GM12864 (cell line): Measurements from ENCODE around the gene SLC24A4.

Experiments
- DNase-seq: peaks from one replicate; pipeline ENCODE4 v3.0.0-alpha.2; 2011; ENCODE audit warnings: low read depth
- H3K4me3 ChIP-seq: 2 replicates; pipeline ENCODE4 v1.5.1; 2011; ENCODE audit warnings: mild to moderate bottlenecking, low read depth, low read length, control low read depth
- TF ChIP-seq, protein P1 (sequence below): IDR thresholded peaks from 2 replicates; pipeline ENCODE4 v1.5.1; 2011; ENCODE audit warnings: low read depth, mild to moderate bottlenecking, moderate library complexity, low read length, control low read depth, inconsistent platforms; ENCODE audit errors: missing control alignments

SLC24A4 gene

DNA sequence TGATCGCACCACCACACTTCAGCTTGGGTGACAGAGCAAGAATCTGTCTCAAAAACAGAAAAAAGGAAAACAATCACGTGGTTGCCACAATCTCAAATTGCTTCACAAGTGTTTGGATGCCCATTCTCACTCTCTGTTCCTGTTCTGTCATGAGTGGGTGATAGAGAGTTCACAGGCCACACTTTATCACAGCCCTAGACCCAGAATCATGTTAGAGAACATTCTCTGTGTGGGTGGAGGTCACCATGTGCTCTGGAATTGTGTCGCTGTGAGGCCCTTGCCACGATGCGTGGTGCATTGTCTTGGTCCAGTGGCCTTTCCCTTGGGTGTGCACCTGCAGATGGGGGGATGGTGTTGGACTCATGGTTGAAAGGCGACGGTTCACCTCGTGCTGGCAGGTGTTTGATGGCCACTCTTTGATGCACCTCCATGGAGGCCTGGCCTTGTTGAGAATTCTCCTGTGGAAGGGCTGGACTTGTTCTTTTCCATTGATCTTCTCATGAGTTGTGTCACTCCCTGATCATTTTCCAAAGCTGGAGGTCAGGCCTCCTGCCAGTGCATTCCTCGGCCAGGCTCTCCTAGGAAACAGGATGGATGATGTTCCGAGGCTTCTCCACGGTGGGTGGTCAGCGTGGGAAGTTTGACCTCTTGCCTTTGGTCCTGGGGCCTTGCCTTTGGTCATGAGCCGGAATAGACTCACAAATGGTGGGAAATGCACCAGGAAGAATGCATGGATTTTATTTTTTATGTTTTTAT, 91.9 kb downstream of the SLC24A4 start:
- TF ChIP-seq, protein P1, sequence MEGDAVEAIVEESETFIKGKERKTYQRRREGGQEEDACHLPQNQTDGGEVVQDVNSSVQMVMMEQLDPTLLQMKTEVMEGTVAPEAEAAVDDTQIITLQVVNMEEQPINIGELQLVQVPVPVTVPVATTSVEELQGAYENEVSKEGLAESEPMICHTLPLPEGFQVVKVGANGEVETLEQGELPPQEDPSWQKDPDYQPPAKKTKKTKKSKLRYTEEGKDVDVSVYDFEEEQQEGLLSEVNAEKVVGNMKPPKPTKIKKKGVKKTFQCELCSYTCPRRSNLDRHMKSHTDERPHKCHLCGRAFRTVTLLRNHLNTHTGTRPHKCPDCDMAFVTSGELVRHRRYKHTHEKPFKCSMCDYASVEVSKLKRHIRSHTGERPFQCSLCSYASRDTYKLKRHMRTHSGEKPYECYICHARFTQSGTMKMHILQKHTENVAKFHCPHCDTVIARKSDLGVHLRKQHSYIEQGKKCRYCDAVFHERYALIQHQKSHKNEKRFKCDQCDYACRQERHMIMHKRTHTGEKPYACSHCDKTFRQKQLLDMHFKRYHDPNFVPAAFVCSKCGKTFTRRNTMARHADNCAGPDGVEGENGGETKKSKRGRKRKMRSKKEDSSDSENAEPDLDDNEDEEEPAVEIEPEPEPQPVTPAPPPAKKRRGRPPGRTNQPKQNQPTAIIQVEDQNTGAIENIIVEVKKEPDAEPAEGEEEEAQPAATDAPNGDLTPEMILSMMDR = no peak
- no peak for DNase-seq
- H3K4me3 ChIP-seq = no peak overlapping the region

GRCh38 chr14:92415969-92416368, 93.0 kb downstream of the SLC24A4 start:
- no peak overlapping the region for H3K4me3 ChIP-seq
- TF ChIP-seq, protein P1 = no peak
- DNase-seq = no peak

DNA sequence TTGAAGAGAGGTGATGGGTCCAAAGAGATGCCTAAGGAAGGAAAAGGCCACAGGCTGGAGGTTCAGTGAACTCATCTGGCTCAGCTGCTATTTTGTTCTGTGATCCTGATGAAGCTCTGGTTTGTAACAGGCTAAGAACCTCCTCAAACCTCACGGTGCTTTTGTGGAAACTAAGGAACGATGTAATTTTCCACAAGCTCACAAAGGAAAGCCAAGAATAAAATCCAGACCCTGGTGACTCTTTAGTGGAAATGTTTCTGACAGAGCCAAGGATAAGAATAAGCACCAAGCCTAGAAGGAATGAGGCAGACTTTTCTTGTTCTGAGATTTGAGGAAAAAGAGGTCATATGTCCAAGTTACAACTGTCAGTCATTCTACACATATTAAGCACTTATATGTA, 93.6 kb downstream of the SLC24A4 start:
- no peak for DNase-seq
- TF ChIP-seq, protein P1 = no peak
- no peak overlapping the region for H3K4me3 ChIP-seq

- TF ChIP-seq, protein P1 = no peak
- no peak overlapping the region for H3K4me3 ChIP-seq
- DNase-seq = no peak
Observed at GRCh38 chr14:92417759-92418158, 94.8 kb downstream of the SLC24A4 start.

- DNase-seq = no peak
- H3K4me3 ChIP-seq = no peak overlapping the region
- TF ChIP-seq, protein P1 = no peak
Observed at GRCh38 chr14:92421751-92422150, 98.8 kb downstream of the SLC24A4 start.

DNA sequence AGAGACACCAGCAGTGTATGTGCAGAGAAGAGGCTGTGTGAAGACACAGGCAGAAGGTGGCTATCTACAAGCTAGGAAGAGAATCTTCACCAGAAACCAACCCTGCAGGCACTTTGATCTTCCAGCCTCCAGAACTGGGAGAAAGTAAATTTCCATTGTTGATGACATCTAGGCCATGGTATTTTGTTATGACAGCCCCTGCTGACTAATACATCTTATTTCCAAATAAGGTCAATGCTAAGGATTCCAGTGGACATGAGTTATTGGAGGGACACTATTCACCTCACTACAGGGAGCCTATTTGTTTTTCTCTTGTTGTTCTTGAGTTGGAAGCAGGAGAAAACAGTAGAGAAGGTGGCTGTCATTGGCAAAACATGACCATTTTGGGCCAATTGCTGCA, 102.1 kb downstream of the SLC24A4 start:
- no peak for DNase-seq
- no peak overlapping the region for H3K4me3 ChIP-seq
- TF ChIP-seq, protein P1 = no peak

- DNase-seq = no peak
- TF ChIP-seq, protein P1 = no peak
- no peak overlapping the region for H3K4me3 ChIP-seq
Observed at GRCh38 chr14:92426237-92426636, 103.3 kb downstream of the SLC24A4 start.
